ENCODE results near the gene ARHGAP6. TPM values are rescaled to one million over a fixed set of nuclear protein-coding genes. Genes with fewer than 3 reads are reported as not detected.

Gene ARHGAP6
- total RNA-seq, 4 donors from 2014 or later: 2.1 to 30.5 (median 4.9) TPM

DNA sequence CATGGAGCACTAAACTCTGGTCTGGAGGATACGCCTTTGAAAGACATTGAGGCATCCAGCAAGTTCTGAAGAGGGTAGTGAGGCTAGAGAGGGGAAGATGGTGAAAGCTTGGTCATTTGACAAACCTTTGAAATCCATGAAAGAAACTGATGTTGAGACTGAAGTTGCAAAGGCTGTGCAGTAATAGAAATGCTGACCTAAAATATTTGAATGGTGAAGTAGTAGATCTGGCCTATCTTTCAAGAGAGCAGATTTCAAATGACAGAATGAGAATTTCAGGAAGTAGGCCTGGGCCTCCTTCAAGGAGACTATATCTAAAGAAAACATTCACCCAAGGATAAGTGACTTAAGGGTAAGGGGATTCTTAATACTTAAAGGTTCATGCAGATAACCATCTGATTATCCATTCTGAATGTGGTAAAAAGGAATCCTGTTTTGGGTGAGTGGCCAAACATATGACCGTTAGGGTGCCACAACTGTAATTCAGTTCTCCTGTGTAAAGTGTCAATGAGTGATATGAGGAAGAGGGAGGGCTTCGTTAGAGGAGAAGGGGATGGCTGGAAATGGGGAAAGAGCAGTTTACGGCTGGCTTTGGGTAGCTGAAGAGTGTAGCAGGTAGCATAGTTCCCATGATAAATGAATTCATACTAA, 310.3 kb downstream of the ARHGAP6 start:
- Histone ChIP-seq H3K4me3 (no peak overlapping the region), H3K36me3 (no peaks in the 10 kb centered on the region), H3K9me3 (no peaks in the 10 kb centered on the region), H3K27me3 (no peaks in the 10 kb centered on the region), H3K4me1 (no peaks in the 10 kb centered on the region), H3K27ac (no peak overlapping the region)
- DNase-seq: no peak
- no peak for TF ChIP-seq POLR2A (IDR thresholded peaks at IDR 0.05)
- TF ChIP-seq, protein P1, sequence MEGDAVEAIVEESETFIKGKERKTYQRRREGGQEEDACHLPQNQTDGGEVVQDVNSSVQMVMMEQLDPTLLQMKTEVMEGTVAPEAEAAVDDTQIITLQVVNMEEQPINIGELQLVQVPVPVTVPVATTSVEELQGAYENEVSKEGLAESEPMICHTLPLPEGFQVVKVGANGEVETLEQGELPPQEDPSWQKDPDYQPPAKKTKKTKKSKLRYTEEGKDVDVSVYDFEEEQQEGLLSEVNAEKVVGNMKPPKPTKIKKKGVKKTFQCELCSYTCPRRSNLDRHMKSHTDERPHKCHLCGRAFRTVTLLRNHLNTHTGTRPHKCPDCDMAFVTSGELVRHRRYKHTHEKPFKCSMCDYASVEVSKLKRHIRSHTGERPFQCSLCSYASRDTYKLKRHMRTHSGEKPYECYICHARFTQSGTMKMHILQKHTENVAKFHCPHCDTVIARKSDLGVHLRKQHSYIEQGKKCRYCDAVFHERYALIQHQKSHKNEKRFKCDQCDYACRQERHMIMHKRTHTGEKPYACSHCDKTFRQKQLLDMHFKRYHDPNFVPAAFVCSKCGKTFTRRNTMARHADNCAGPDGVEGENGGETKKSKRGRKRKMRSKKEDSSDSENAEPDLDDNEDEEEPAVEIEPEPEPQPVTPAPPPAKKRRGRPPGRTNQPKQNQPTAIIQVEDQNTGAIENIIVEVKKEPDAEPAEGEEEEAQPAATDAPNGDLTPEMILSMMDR (IDR thresholded peaks at IDR 0.05): no peak

DNA sequence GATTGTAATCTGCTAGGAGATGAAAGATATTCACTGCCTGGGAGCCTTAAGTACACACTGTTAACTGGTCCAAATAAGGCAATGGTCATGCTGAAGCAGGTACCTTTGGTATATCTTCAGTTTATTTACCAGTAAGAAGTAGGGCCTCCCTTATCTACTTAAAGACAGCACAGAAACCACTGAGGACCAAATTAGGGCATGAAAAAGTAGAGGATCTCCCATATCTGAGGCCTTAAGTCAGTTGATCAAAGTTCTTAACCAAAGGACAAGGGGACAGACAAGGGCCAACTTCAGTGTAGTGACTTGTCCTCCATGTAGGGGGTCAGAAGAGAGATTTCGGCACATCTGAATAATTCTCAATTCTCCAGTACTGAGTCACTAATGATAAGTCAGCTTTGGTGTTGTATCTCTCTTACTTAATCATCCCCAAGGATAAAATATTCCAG, 313.4 kb downstream of the ARHGAP6 start:
- Histone ChIP-seq H3K36me3 (no peaks in the 10 kb centered on the region), H3K27ac (peak overlapping the region in 3 of 4 donors; percentile 68 to 76 (median 71)), H3K4me1 (no peaks in the 10 kb centered on the region), H3K27me3 (no peaks in the 10 kb centered on the region), H3K4me3 (no peak overlapping the region), H3K9me3 (no peaks in the 10 kb centered on the region)
- DNase-seq: no peak
- no peak for TF ChIP-seq POLR2A (IDR thresholded peaks at IDR 0.05)
- TF ChIP-seq, protein P1 (IDR thresholded peaks at IDR 0.05): no peak

DNA sequence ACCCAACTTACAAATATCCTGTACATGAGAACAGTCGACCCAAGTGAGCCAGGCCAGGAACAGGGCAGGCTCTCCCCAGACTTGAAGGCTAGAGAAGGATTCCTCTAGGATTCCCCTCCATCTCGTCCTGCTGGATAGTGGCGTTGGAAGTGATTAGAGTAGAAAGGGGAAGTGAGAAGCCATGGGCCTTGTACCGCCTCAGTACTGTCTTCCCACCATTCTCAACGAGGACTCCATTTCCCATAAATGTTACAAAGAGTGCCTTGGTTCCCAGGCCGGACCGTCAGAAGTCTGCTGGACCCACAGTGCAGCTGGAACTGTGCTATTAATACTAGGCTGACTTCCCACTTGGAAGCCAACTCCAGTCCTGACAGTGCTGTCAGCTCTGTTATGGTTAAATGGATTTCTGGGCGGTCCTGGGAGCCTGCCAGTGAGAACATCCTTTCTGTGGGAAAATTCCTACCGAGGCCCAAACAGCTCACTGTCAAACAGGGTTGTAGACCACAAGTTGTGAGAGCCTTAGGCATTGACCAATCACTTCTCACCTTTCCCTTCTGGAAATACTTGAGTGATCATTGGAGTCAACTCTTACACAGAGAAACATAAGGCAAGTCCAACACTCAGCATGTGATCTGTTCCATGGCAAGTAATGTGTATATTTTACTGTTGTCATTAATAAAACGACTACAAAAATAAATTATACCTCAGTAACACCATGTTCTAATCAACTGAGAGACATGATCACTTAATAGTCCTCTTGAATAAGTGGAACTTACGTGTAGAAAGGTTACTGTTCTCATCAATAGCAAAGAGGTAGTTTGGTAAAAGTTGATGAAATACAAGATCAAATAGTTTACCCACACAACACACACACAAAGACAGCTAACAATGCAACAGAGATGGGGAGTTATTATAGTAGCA, 314.1 kb downstream of the ARHGAP6 start:
- H3K36me3 ChIP-seq: no peaks in the 10 kb centered on the region
- no peaks in the 10 kb centered on the region for H3K9me3 ChIP-seq
- H3K27ac ChIP-seq: peak overlapping the region; percentile 68 to 76 (median 70)
- no peaks in the 10 kb centered on the region for H3K4me1 ChIP-seq
- TF ChIP-seq, protein P1 (IDR thresholded peaks at IDR 0.05): no peak
- TF ChIP-seq POLR2A (IDR thresholded peaks at IDR 0.05): no peak
- peak in 2 of 3 donors; percentile 17 to 58 for DNase-seq
- H3K4me3 ChIP-seq: peak overlapping the region in 1 of 4 donors; percentile 6
- H3K27me3 ChIP-seq: no peaks in the 10 kb centered on the region

DNA sequence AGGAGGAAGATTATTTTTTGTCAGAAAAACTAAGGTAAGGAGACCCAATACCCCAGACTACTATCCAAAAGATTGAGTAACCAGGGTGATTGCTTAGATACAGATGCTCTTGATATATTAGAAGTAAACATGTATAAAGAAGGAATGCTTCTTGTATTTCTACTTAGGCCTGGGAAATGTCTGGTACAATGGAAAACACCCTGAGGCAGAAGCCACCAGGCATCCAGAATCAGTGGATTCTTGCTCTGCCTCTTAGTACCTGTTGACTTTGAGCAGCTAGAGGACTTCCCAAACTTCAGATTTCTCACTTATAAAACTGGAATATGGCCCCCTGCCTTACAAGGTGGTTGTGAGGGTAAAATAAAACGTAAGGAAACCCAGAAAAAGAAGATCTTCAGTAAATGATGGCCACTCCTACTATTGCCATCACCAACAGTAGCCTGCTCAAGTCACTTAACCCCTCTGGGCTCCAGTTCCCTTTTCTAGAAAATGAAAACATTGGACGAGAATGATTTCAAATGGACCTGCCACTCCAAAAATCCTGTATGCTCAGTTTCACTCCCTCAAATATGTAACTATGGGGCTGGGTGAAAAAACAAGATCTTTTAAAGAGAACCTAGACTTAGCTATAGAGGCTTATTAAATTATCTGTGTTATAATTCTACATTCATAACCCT, 315.9 kb downstream of the ARHGAP6 start:
- Histone ChIP-seq H3K4me3 (no peak overlapping the region), H3K9me3 (no peaks in the 10 kb centered on the region), H3K36me3 (no peaks in the 10 kb centered on the region), H3K27ac (peak overlapping the region in 1 of 4 donors; percentile 76), H3K4me1 (no peaks in the 10 kb centered on the region), H3K27me3 (no peaks in the 10 kb centered on the region)
- TF ChIP-seq, protein P1 (IDR thresholded peaks at IDR 0.05): no peak
- no peak for TF ChIP-seq POLR2A (IDR thresholded peaks at IDR 0.05)
- DNase-seq: no peak

DNA sequence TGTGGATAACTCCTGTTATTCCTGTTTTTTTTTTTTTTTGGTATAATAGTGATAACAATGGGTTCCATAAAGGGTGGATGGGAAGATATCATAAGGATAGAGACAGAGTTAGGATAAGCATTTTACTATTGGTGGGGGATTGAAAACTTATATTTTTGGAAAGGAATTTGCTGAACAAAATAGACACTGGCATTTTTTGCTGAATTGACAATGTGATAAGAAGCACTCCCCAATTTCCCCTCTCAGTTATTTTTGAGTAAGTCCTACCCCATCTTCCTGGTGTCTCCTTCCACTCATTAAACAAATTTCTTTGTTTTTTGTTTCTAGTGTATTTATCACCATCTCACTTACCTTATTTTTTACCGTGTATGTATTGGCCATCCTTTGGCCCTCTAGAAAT, 316.7 kb downstream of the ARHGAP6 start:
- Histone ChIP-seq H3K27ac (no peak overlapping the region), H3K9me3 (no peaks in the 10 kb centered on the region), H3K4me3 (no peak overlapping the region), H3K27me3 (no peaks in the 10 kb centered on the region), H3K36me3 (no peaks in the 10 kb centered on the region), H3K4me1 (no peaks in the 10 kb centered on the region)
- TF ChIP-seq POLR2A (IDR thresholded peaks at IDR 0.05): no peak
- TF ChIP-seq, protein P1 (IDR thresholded peaks at IDR 0.05): no peak
- DNase-seq: no peak

Data from Peyer's patch (tissue), 4 donors.